Inflammatory macrophage treated with lipopolysaccharide for 4 hours (primary cell): Measurements from ENCODE around the gene CCDC78.

Experiments
- DNase-seq: peaks from one replicate; pipeline ENCODE4 v3.0.0-alpha.2; 2020

Gene CCDC78

GRCh38 chr16:709566-710499, 16.4 kb downstream of the CCDC78 start:
- no peak for DNase-seq

- no peak for DNase-seq
Observed at GRCh38 chr16:708959-709358, 17.3 kb downstream of the CCDC78 start.

GRCh38 chr16:708019-708418, 18.2 kb downstream of the CCDC78 start:
- no peak for DNase-seq

- DNase-seq = no peak
Observed at GRCh38 chr16:707062-707538, 19.1 kb downstream of the CCDC78 start.

DNA sequence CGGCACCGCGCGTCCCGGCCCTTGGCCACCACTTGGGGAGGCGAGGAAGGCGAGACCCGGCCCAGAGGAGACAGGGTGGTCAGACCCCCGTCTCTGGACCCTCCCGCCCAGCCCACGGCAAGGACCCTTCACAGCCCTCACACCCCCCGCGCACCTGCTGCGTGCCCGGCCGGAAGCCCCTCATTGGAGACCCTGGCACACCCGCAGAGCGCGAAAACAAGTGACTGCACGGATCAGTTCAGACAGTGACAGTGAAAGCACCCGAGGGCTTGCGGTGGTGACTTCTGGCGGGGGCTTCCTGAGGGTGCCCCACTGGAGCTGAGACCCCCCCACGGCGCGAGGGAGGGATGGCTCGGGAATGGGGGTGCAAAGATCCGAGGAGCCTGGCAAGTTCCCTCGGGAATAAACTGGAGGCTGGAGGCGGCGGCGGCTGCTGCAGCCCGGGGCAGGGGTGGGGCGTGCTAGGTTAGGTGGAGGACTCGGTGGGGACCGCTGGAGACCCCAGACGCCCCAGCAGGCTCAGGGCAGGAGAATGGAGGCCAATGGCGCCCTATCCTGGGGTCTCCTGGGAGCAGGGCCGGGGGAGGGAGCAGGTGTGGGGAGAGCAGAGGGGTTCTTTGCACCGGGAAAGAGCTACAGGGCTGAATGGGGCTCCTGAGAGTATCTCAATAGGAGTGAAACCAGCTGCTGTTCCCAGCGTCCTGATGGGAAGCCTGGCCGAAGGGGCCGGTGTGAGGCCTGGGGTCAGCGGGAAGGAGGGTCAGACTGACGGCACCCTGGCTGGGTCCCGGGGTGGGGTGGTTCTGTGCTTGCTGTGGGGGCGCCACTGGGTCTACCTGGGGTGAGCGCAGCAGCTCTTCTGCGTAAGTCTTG, 19.8 kb downstream of the CCDC78 start:
- no peak for DNase-seq

DNA sequence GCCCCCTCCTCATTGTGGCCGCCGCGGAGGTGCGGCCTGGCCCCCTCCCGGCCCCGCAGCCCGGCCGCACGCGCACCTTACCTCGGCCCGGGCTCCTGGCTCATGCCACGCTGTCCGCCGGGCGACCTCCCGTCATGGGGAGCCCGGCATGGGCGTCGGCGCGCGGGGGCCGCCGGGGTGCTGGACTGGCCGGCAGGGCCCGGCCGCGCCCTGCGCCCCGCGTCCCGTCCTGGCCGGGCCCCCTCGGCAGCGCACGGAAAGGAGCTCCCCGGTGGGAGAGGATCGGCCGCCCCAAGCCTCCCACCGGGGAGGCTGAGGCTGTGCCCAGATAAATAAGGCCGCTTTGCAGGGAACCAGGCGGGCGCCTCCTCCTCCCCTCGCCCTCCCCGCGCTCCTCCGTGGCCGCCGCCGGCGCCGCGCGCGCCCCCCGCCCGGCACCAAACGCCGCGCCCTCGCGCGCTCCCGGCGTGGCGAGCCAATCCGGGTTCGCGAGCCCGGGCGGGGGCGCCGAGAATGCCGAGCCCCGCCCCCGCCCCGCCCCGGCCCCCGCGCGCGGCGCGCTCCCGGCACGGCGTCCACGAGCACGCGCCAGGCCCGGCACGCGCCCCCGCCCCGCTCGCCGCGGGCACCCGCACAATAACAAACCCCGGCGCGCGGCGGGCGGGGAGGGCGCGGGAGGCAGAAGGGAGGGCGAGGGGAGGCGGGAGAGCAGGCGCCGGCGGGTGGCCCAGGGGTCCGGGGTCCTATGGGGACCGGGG, 20.6 kb downstream of the CCDC78 start, which contains the start of gene FBXL16:
Gene FBXL16, minus strand, starts transcription at position 371 of the 758 bp plus-strand sequence. CDS start 8,396 bp downstream, outside the sequence.
- no peak for DNase-seq

GRCh38 chr16:704552-705380, 21.5 kb downstream of the CCDC78 start:
- DNase-seq = no peak

DNA sequence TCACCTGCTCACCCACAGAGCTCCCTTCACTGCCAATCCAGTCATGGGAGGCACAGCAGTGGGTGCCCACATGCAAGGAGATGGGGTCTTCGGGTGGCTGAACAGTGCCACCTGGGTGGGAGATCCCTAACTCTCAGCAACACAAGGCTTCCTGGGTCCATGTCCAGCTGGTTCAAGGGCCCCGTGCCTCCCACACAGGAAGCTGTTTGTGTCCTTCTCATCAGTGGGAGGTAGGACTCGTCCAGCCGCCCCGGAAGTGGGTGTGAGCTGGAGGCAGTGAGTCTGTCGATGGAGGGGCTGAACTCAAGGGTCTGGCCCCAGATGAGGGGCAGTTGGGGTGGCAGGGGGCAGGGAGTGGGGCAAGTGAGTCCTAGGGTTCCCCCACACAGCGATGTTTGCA, 22.2 kb downstream of the CCDC78 start:
- DNase-seq = no peak

DNA sequence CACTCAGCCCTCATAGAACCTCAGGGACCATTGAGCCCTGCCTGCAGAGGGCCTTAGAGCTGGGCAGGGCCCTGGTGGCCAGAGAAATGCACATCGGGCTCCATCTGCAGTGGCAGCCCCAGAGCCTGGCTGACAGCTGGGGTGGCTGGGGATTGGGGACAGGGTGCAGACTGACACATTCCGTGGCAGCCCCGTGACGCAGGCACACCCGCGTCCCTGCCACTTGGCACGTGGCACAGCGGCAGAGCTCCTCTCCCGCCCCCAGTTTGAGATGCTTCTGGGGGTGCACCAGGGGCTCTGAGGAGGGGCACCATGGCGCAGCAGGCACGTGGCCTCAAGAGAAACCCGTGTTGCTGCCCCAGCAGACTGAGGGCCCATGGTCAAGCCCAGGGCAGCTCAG, 22.8 kb downstream of the CCDC78 start:
- no peak for DNase-seq

- DNase-seq = no peak
Observed at GRCh38 chr16:702341-702740, 23.9 kb downstream of the CCDC78 start.

GRCh38 chr16:700684-701584, 25.3 kb downstream of the CCDC78 start:
- DNase-seq = no peak

DNA sequence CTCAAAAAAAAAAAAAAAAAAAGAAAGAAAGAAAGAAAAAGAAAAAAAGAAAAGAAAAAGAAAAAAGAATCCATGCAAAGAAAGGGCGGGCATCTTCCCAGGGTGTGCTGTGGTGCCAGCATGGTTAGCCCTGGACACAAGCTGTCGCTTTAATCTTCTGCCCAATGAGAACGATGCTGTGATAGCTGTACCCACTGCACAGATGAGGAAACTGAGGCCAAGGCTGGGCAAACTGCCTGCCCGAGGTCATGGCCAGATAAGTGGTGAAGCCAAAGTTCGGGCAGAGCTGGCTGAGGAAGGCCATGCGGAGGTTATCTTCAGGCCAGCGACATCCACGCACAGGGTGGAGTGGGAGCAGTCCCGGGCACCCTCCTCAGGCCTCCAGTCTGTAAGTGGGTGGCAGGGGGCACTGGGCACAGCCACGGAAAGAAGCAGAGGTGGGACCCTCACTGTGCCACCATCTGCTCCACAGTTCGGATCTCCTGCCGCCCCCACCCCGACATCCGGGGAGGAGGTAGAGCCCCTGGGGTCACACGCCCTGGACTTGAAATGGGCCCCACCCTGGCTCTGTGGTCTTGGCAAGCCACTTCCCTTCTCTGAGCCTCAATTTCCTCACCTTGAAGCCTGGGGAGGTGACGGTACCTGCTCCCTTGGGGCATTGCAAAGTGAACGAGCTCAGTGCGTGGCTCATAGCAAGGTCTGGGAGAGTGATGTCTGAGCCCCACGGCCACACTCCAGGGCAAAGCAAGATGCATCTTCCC, 27.2 kb downstream of the CCDC78 start:
- no peak for DNase-seq

- DNase-seq = no peak
Observed at GRCh38 chr16:695355-696089, 30.7 kb downstream of the CCDC78 start.

DNA sequence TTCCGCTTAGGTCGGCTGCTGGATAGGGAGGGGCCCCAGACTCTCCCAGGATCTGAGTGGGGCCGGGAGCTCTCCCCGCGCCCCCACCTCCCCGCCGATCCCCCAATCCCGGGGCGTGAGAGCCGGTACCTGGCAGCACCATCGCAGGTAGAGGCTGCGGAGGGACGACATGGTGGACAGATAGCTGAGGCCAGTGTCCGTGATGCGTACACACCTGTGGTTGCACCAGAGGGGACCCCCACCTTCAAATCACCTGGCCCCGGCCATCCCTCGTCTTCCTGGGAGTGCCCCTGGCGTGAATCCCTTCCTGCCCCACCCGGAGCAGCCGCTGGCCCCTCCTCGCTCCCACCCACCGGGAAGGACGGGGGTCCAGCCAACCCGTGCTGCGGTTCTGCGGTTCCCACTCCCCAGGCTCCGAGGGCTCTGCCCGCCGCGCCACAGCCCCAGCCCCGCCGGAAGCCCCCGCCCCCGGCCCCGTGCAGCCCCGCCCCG, 31.3 kb downstream of the CCDC78 start:
- no peak for DNase-seq

GRCh38 chr16:694187-694862, 31.9 kb downstream of the CCDC78 start:
- no peak for DNase-seq

- no peak for DNase-seq
Observed at GRCh38 chr16:693766-694165, 32.5 kb downstream of the CCDC78 start.

- no peak for DNase-seq
Observed at GRCh38 chr16:693364-693763, 32.9 kb downstream of the CCDC78 start.

DNA sequence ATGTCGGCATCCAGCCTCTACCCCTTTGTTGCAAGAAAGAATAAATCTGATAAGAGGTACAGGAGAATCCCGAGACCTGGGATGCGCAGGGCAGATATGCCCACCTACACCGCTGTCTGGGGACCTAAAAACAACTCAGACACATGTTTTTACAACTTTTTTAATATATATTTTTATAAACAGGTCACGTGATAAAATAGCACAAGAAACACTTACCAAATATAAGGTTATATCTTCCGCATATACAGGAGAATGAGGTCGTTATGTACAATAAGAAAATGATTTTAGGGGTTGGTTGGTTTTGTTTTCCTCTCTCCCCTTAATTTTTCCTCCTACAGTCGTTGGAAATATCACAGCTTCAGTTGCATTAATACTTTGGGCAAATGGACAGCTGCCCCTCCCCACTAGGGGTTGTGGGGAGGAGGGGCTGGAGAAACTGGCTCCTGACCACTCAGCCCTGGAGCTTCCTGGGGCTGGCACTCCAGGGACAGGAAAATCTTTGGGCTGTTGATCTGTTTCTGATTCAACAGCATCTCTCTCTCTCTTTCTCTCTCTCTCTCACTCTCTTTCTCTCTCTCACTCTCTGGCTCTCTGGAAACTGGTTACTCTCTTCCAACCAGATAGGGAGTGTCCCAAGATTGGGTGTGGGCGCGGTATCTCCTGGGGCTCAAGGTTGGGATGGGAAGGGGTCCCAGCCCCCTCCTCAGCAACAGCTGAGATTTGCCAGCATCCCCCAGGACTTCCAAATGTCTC, 33.7 kb downstream of the CCDC78 start:
- no peak for DNase-seq
